OCI-LY7 (cell line): ENCODE measurements around the gene ASB2.

Source experiments
- CTCF ChIP-seq: fragments of 200-600 bp; sonication (generic); conservative IDR thresholded peaks from 2 replicates; pipeline ENCODE4 v1.5.1; 2014; ENCODE audit warnings: mild to moderate bottlenecking, antibody characterized with exemption, low read length, moderate library complexity, mixed read lengths
- EZH2phosphoT487 ChIP-seq: fragments of 200-600 bp; sonication (generic); IDR thresholded peaks from 2 replicates; pipeline ENCODE4 v1.6.1; 2018; ENCODE audit warnings: low read depth, borderline replicate concordance, mild to moderate bottlenecking, mixed run types, antibody characterized with exemption, low read length, moderate library complexity, mixed read lengths

- TF ChIP-seq CTCF (no peak), EZH2phosphoT487 (no peak)
Observed at GRCh38 chr14:93925374-93925895, 50.9 kb downstream of the ASB2 start.
